K562 (cell line): ENCODE data around the gene CEP135.

Source experiments
- AFF4 ChIP-seq: sonication (generic); formaldehyde crosslinking; IDR thresholded peaks from 2 replicates; pipeline ENCODE4 v1.8.0; 2023; ENCODE audit warnings: mild to moderate bottlenecking, missing genetic modification reagents
- CBFB ChIP-seq: sonication (generic); formaldehyde crosslinking; IDR thresholded peaks from 2 replicates; pipeline ENCODE4 v1.4.0; 2020; ENCODE audit warnings: mild to moderate bottlenecking, missing genetic modification reagents
- ERF ChIP-seq: fragments of 450-650 bp; formaldehyde crosslinking; IDR thresholded peaks from 2 replicates; pipeline ENCODE4 v1.4.0; 2020; ENCODE audit warnings: mild to moderate bottlenecking, mixed read lengths
- FOXA1 ChIP-seq: fragments of 450-650 bp; IDR thresholded peaks from 2 replicates; pipeline ENCODE4 v1.6.1; 2016; ENCODE audit warnings: mild to moderate bottlenecking, borderline replicate concordance
- FOXP4 ChIP-seq: sonication (generic); formaldehyde crosslinking; IDR thresholded peaks from 2 replicates; pipeline ENCODE4 v1.8.0; 2022; ENCODE audit warnings: mild to moderate bottlenecking, missing genetic modification reagents, borderline replicate concordance
- OTX1 ChIP-seq: fragments of 450-650 bp; formaldehyde crosslinking; IDR thresholded peaks from 2 replicates; pipeline ENCODE4 v1.4.0; 2022; ENCODE audit warnings: mild to moderate bottlenecking
- POLR2AphosphoS5 ChIP-seq: IDR thresholded peaks from 2 replicates; pipeline ENCODE4 v1.6.1; 2011; ENCODE audit warnings: mild to moderate bottlenecking, low read depth, low read length, moderate library complexity; ENCODE audit not compliant: control insufficient read depth, insufficient read depth
- POLR3A ChIP-seq: IDR thresholded peaks from 2 replicates; pipeline ENCODE4 v1.6.1; 2011; ENCODE audit warnings: borderline replicate concordance, mild to moderate bottlenecking, moderate library complexity; ENCODE audit not compliant: insufficient read length, insufficient read depth; ENCODE audit errors: extremely low read depth
- TFAP4 ChIP-seq: sonication (generic); formaldehyde crosslinking; IDR thresholded peaks from 2 replicates; pipeline ENCODE4 v1.8.0; 2022; ENCODE audit warnings: missing genetic modification reagents, mild to moderate bottlenecking, moderate library complexity, borderline replicate concordance
- ZNF12 ChIP-seq: sonication (generic); formaldehyde crosslinking; IDR thresholded peaks from 2 replicates; pipeline ENCODE4 v1.4.0; 2020; ENCODE audit warnings: mild to moderate bottlenecking, missing genetic modification reagents
- ZNF318 ChIP-seq, 2 experiments: fragments of 450-650 bp; IDR thresholded peaks; 2 replicates each; pipeline ENCODE4 v1.6.1; 2016; ENCODE audit warnings: mild to moderate bottlenecking in 2 of 2, borderline replicate concordance in 1 of 2, low read depth in 1 of 2, moderate library complexity in 1 of 2

- TF ChIP-seq POLR3A (no peak), ERF (CRISPR knock-in tag) (no peak), FOXA1 (no peak), OTX1 (no peak), AFF4 (CRISPR knock-in tag) (no peak), ZNF12 (CRISPR knock-in tag) (no peak), CBFB (CRISPR knock-in tag) (no peak), FOXP4 (CRISPR knock-in tag) (no peak), TFAP4 (no peak), POLR2AphosphoS5 (no peak), ZNF318 (IDR thresholded peaks at IDR 0.05; ENCODE audit: borderline replicate concordance in 1 of 2, low read depth in 1 of 2) (no peak)
Measured at GRCh38 chr4:55959655-55960054, 10.9 kb downstream of the CEP135 start.
